Tibial nerve (tissue), 4 donors: ENCODE results near the gene PRKCB.

Experiments
- EP300 ChIP-seq, 2 donors: sonication (generic); formaldehyde crosslinking; IDR thresholded peaks; one replicate each; pipeline ENCODE4 v1.6.1; 2017; ENCODE audit warnings: antibody characterized with exemption in 2 of 2, mild to moderate bottlenecking in 1 of 2
- POLR2A ChIP-seq, 2 donors: fragments of 450-650 bp; IDR thresholded peaks; one replicate each; pipeline ENCODE4 v1.6.1; 2017; ENCODE audit warnings: antibody characterized with exemption in 2 of 2, mild to moderate bottlenecking in 2 of 2, moderate library complexity in 2 of 2
- TF ChIP-seq, protein P1 (sequence below), 5 experiments: fragments of 200-600 bp in 3 of 5; fragments of 450-650 bp in 2 of 5; sonication (generic) in 3 of 5; IDR thresholded peaks; one replicate each; pipeline ENCODE4 v1.5.1; 2016 to 2019; ENCODE audit warnings: antibody characterized with exemption in 5 of 5, mild to moderate bottlenecking in 3 of 5, moderate library complexity in 2 of 5

GRCh38 chr16:23889189-23889588 is 53.4 kb downstream of the PRKCB start:
- TF ChIP-seq, protein P1, sequence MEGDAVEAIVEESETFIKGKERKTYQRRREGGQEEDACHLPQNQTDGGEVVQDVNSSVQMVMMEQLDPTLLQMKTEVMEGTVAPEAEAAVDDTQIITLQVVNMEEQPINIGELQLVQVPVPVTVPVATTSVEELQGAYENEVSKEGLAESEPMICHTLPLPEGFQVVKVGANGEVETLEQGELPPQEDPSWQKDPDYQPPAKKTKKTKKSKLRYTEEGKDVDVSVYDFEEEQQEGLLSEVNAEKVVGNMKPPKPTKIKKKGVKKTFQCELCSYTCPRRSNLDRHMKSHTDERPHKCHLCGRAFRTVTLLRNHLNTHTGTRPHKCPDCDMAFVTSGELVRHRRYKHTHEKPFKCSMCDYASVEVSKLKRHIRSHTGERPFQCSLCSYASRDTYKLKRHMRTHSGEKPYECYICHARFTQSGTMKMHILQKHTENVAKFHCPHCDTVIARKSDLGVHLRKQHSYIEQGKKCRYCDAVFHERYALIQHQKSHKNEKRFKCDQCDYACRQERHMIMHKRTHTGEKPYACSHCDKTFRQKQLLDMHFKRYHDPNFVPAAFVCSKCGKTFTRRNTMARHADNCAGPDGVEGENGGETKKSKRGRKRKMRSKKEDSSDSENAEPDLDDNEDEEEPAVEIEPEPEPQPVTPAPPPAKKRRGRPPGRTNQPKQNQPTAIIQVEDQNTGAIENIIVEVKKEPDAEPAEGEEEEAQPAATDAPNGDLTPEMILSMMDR (IDR thresholded peaks at IDR 0.05): no peak
- no peak for TF ChIP-seq POLR2A (IDR thresholded peaks at IDR 0.05)
- TF ChIP-seq EP300 (IDR thresholded peaks at IDR 0.05): no peak
